ENCODE data around the gene ADAM15. TPM values are rescaled to one million over a fixed set of nuclear protein-coding genes. Genes with fewer than 3 reads are reported as not detected.

ADAM15 gene
- total RNA-seq, 1 experiment from 2014 or later = 30.6 TPM

DNA sequence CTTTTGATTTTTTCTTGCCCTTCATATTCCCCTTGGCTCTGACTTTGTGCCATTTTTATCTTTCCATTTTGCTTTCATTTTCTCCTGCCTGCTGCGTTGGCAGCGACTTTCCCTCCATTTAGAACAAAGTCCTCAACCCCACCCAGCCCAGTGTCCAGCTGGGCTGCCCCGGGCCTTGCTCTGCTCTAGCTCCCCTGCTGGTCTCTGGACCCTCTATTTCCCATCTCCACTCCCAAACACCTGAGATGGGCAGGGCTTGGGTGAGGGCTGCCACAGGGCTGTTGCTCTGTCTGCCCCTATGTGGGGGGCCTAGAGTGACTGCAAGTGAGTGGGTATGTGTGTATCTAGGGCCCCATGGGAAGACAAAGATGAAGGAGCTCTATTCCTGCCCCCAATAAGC, 7.3 kb upstream of the ADAM15 start:
- WGBS (ENCODE audit: extremely low coverage, insufficient read length, low lambda C conversion rate) = no CpG with 5 or more reads among the region's 3 CpGs
- no peak for TF ChIP-seq CTCF (conservative IDR thresholded peaks at IDR 0.05)
- Mint-ChIP-seq H3K4me1 (peaks cover 14 to 39% of the 10 kb centered on the region in 2 experiments), H3K9me3 (no peaks in the 10 kb centered on the region; a peak in 1 of 5 replicates), H3K27ac (no peak overlapping the region), H3K4me3 (no peak overlapping the region), H3K27me3 (ENCODE audit: low read depth) (peaks cover 21% of the 10 kb centered on the region), H3K36me3 (ENCODE audit: insufficient read depth in 1 of 3, low read depth in 3 of 3) (no peaks in the 10 kb centered on the region; a peak in 2 of 7 replicates)
- Histone ChIP-seq H3K27ac (ENCODE audit: insufficient read length, low read depth, low read length) (no peak overlapping the region), H3K4me1 (ENCODE audit: insufficient read depth, low read length) (no peaks in the 10 kb centered on the region; the same call in 1 of the 2 replicates), H3K79me2 (ENCODE audit: insufficient read depth, low read length) (no peaks in the 10 kb centered on the region), H3K4ac (ENCODE audit: low read depth, low read length) (no peak overlapping the region), H3T11ph (ENCODE audit: low read length) (no peak overlapping the region), H3K56ac (ENCODE audit: insufficient read length, low read depth, low read length) (no peak overlapping the region), H3K4me2 (ENCODE audit: insufficient read depth, insufficient read length, low read length) (no peak overlapping the region), H3K9me3 (ENCODE audit: control insufficient read depth, low read depth, low read length) (no peaks in the 10 kb centered on the region), H3K14ac (ENCODE audit: insufficient read depth, low read length) (no peak overlapping the region), H3K23ac (ENCODE audit: insufficient read length, low read depth, low read length) (no peak overlapping the region), H2BK20ac (ENCODE audit: low read depth, low read length, poor library complexity, severe bottlenecking) (no peak overlapping the region), H2AK5ac (ENCODE audit: insufficient read length, low read length) (no peak overlapping the region), H4K5ac (ENCODE audit: insufficient read length, low read depth, low read length) (no peak overlapping the region), H2BK15ac (ENCODE audit: low read depth, low read length) (no peak overlapping the region), H3K79me1 (ENCODE audit: insufficient read depth, low read depth, low read length, poor library complexity, severe bottlenecking) (no peaks in the 10 kb centered on the region), H4K20me1 (ENCODE audit: control insufficient read depth, insufficient read depth, insufficient read length) (peaks cover 2% of the 10 kb centered on the region), H3K18ac (ENCODE audit: insufficient read length, low read depth, low read length) (no peak overlapping the region), H2BK12ac (ENCODE audit: insufficient read length, low read depth, low read length) (no peak overlapping the region), H3K9ac (ENCODE audit: extremely low read depth, insufficient read length, low read length) (no peak overlapping the region), H4K8ac (replicated peaks; ENCODE audit: insufficient read length, low read depth, low read length) (no peak overlapping the region), H2BK5ac (ENCODE audit: insufficient read length, low read length) (no peak overlapping the region), H2BK120ac (ENCODE audit: low read depth, low read length, poor library complexity, severe bottlenecking) (no peak overlapping the region), H2AFZ (ENCODE audit: low read length) (no peak overlapping the region), H3K23me2 (ENCODE audit: insufficient read length, low read depth, low read length, poor library complexity, severe bottlenecking) (no peaks in the 10 kb centered on the region), H3K27me3 (ENCODE audit: insufficient read depth, low read length) (no peaks in the 10 kb centered on the region), H4K91ac (ENCODE audit: insufficient read length, low read depth, low read length) (no peak overlapping the region)
- no peak for DNase-seq
